Posterior cingulate gyrus (tissue), 11 donors: ENCODE measurements around the gene QRFP.

Source experiments
- DNase-seq, 10 donors: peaks; one replicate each; pipeline versions ENCODE4 v3.0.0 to v3.0.0-alpha.2; 2020 to 2021; ENCODE audit warnings: mixed read lengths in 3 of 10
- intact Hi-C: fragments of 100-400 bp; cut with DNase I; formaldehyde crosslinking; loops from one replicate; pipeline ENCODE4 v1.15.1; 2023

Gene QRFP

GRCh38 chr9:130879863-130880411 is 16.7 kb downstream of the QRFP start:
- intact Hi-C loops = no loop called here
- no peak for DNase-seq

GRCh38 chr9:130878295-130878694 is 18.3 kb downstream of the QRFP start:
- intact Hi-C loops = no loop called here
- peak in 1 of 10 donors; percentile 57 for DNase-seq

- intact Hi-C loops = no loop called here
These were observed 19.3 kb downstream of the QRFP start for GRCh38 chr9:130877300-130877699.

GRCh38 chr9:130874783-130875182 is 21.8 kb downstream of the QRFP start:
- intact Hi-C loops = no loop called here

More at GRCh38 chr9:130877300-130877699, 19.3 kb downstream of the QRFP start:
- DNase-seq = peak in 1 of 10 donors; percentile 6

GRCh38 chr9:130873966-130874365 is 22.6 kb downstream of the QRFP start:
- intact Hi-C loops = no loop called here
- DNase-seq = peak in 1 of 10 donors; percentile 34

More at GRCh38 chr9:130874783-130875182, 21.8 kb downstream of the QRFP start:
- peak in 1 of 10 donors; percentile 5 for DNase-seq

- intact Hi-C loops = no loop called here
- peak in 8 of 10 donors; percentile 51 to 92 (median 59) for DNase-seq
These were observed 23.6 kb downstream of the QRFP start for GRCh38 chr9:130872912-130873503.

GRCh38 chr9:130872508-130872907 is 24.1 kb downstream of the QRFP start:
- DNase-seq = no peak
- intact Hi-C loops = no loop called here

- intact Hi-C loops = no loop called here
These were observed 24.5 kb downstream of the QRFP start for GRCh38 chr9:130872093-130872492.

GRCh38 chr9:130871395-130872062 is 25.1 kb downstream of the QRFP start:
- intact Hi-C loops = loop anchor here (2.0 kb wide), 2 partner anchors 69 to 175 kb away; no protein-coding TSS in a partner anchor
- DNase-seq = peak in 1 of 10 donors; percentile 34

More at GRCh38 chr9:130872093-130872492, 24.5 kb downstream of the QRFP start:
- DNase-seq = peak in 1 of 10 donors; percentile 69

- DNase-seq = peak in 1 of 10 donors; percentile 49
- intact Hi-C loops = loop anchor here (2.0 kb wide), 2 partner anchors 70 to 176 kb away; no protein-coding TSS in a partner anchor
These were observed 25.9 kb downstream of the QRFP start for GRCh38 chr9:130870491-130871381.

GRCh38 chr9:130869250-130869649 is 27.4 kb downstream of the QRFP start:
- intact Hi-C loops = no loop called here
- DNase-seq = peak in 1 of 10 donors; percentile 75

GRCh38 chr9:130868230-130868629 is 28.4 kb downstream of the QRFP start:
- peak in 1 of 10 donors; percentile 10 for DNase-seq
- intact Hi-C loops = no loop called here

- intact Hi-C loops = loop anchor here (2.0 kb wide), 1 partner anchor 131 kb away; no protein-coding TSS in a partner anchor
- peak in 1 of 10 donors; percentile 67 for DNase-seq
These were observed 29.1 kb downstream of the QRFP start for GRCh38 chr9:130867556-130867955.

GRCh38 chr9:130866474-130866965 is 30.1 kb downstream of the QRFP start:
- intact Hi-C loops = loop anchor here (2.0 kb wide), 1 partner anchor 132 kb away; no protein-coding TSS in a partner anchor

GRCh38 chr9:130865921-130866320 is 30.7 kb downstream of the QRFP start:
- intact Hi-C loops = loop anchor here (2.0 kb wide), 1 partner anchor 133 kb away; no protein-coding TSS in a partner anchor

More at GRCh38 chr9:130866474-130866965, 30.1 kb downstream of the QRFP start:
- peak in 8 of 10 donors; percentile 48 to 91 (median 70) for DNase-seq

GRCh38 chr9:130864541-130864940 is 32.1 kb downstream of the QRFP start:
- intact Hi-C loops = no loop called here
- no peak for DNase-seq

More at GRCh38 chr9:130865921-130866320, 30.7 kb downstream of the QRFP start:
- DNase-seq = no peak

- DNase-seq = no peak
- intact Hi-C loops = loop anchor here (1.0 to 2.0 kb wide), 2 partner anchors 91 to 156 kb away; no protein-coding TSS in a partner anchor
These were observed 33.9 kb downstream of the QRFP start for GRCh38 chr9:130862747-130863146.

- DNase-seq = no peak
- intact Hi-C loops = loop anchor here (2.0 kb wide), 1 partner anchor 155 kb away; no protein-coding TSS in a partner anchor
These were observed 34.4 kb downstream of the QRFP start for GRCh38 chr9:130862217-130862616.

- intact Hi-C loops = loop anchor here (2.0 kb wide), 1 partner anchor 155 kb away; no protein-coding TSS in a partner anchor
- DNase-seq = no peak
These were observed 35.0 kb downstream of the QRFP start for GRCh38 chr9:130861372-130862180.
